GM12878 (cell line): ENCODE results near the gene ID3. TPM values are rescaled to one million over a fixed set of nuclear protein-coding genes. Genes with fewer than 3 reads are reported as not detected.

Experiments
- CBX3 ChIP-seq: fragments of 200-600 bp; sonication (generic); IDR thresholded peaks from 2 replicates; pipeline ENCODE4 v1.6.1; 2016; ENCODE audit warnings: low read depth, borderline replicate concordance
- CBX5 ChIP-seq: sonication (generic); IDR thresholded peaks from 2 replicates; pipeline ENCODE4 v1.6.1; 2016; ENCODE audit warnings: low read depth, moderate library complexity, mild to moderate bottlenecking, inconsistent platforms
- CHD1 ChIP-seq: IDR thresholded peaks from 2 replicates; pipeline ENCODE4 v1.6.1; 2012; ENCODE audit warnings: low read depth, low read length, improper control_type of control experiment
- EED ChIP-seq: sonication (generic); IDR thresholded peaks from 2 replicates; pipeline ENCODE4 v1.6.1; 2016; ENCODE audit warnings: antibody characterized with exemption, low read depth
- ETV6 ChIP-seq, 2 experiments: fragments of 450-650 bp in 1 of 2; IDR thresholded peaks in 1 of 2; conservative IDR thresholded peaks in 1 of 2; 2 replicates each; pipeline ENCODE4 v1.6.1; 2014; ENCODE audit warnings: antibody characterized with exemption in 1 of 2, borderline replicate concordance in 1 of 2, low read depth in 1 of 2, mild to moderate bottlenecking in 1 of 2, moderate library complexity in 1 of 2
- HCFC1 ChIP-seq: fragments of 150-350 bp; IDR thresholded peaks from 2 replicates; pipeline ENCODE4 v1.6.1; 2014; ENCODE audit warnings: low read length
- HDAC2 ChIP-seq: fragments of 200-600 bp; sonication (generic); IDR thresholded peaks from 2 replicates; pipeline ENCODE4 v1.6.1; 2017
- LARP7 ChIP-seq: fragments of 450-650 bp; IDR thresholded peaks from 2 replicates; pipeline ENCODE4 v1.6.1; 2017; ENCODE audit warnings: mild to moderate bottlenecking
- NR2F1 ChIP-seq: fragments of 450-650 bp; conservative IDR thresholded peaks from 2 replicates; pipeline ENCODE4 v1.6.1; 2017; ENCODE audit warnings: mild to moderate bottlenecking
- PML ChIP-seq: IDR thresholded peaks from 2 replicates; pipeline ENCODE4 v1.6.1; 2012; ENCODE audit warnings: low read length, inconsistent platforms
- POLR2AphosphoS2 ChIP-seq: IDR thresholded peaks from 2 replicates; pipeline ENCODE4 v1.6.1; 2011; ENCODE audit warnings: low read depth, mild to moderate bottlenecking, low read length, improper control_type of control experiment, moderate library complexity
- POU2F2 ChIP-seq: IDR thresholded peaks from 3 replicates; pipeline ENCODE4 v1.6.1; 2011; ENCODE audit warnings: low read depth, mild to moderate bottlenecking, low read length, borderline replicate concordance
- RAD21 ChIP-seq: IDR thresholded peaks from 2 replicates; pipeline ENCODE4 v1.6.1; 2011; ENCODE audit warnings: mild to moderate bottlenecking, low read depth, low read length, moderate library complexity; ENCODE audit not compliant: insufficient read depth
- RB1 ChIP-seq: fragments of 450-650 bp; formaldehyde crosslinking; IDR thresholded peaks from 2 replicates; pipeline ENCODE4 v1.6.1; 2017; ENCODE audit warnings: mild to moderate bottlenecking, borderline replicate concordance
- RCOR1 ChIP-seq: conservative IDR thresholded peaks from 2 replicates; pipeline ENCODE4 v1.6.1; 2012; ENCODE audit warnings: low read depth, low read length, improper control_type of control experiment
- SIX5 ChIP-seq: IDR thresholded peaks from 2 replicates; pipeline ENCODE4 v1.6.1; 2011; ENCODE audit warnings: mild to moderate bottlenecking, low read depth, low read length, moderate library complexity; ENCODE audit not compliant: severe bottlenecking
- SMAD1 ChIP-seq: fragments of 450-650 bp; IDR thresholded peaks from 2 replicates; pipeline ENCODE4 v1.6.1; 2018; ENCODE audit warnings: mild to moderate bottlenecking, low read depth; ENCODE audit not compliant: partially characterized antibody
- TAF1 ChIP-seq: IDR thresholded peaks from 2 replicates; pipeline ENCODE4 v1.6.1; 2011; ENCODE audit warnings: mild to moderate bottlenecking, low read depth, low read length, borderline replicate concordance
- ZBTB4 ChIP-seq: fragments of 450-650 bp; formaldehyde crosslinking; IDR thresholded peaks from 2 replicates; pipeline ENCODE4 v1.4.0; 2022; ENCODE audit warnings: mild to moderate bottlenecking, moderate library complexity
- ZZZ3 ChIP-seq: IDR thresholded peaks from 2 replicates; pipeline ENCODE4 v1.6.1; 2011; ENCODE audit warnings: low read depth; ENCODE audit not compliant: control insufficient read depth, insufficient read length
- polyA plus RNA-seq, 11 experiments: library from polyadenylated mRNA; depleted of rRNA in 4 of 11; unstranded in 6 of 11; stranded (reverse) in 5 of 11; fragments of >200 nt; fragmentation: Nextera tagmentation in 4 of 11; fragmentation: Illumina TruSeq in 1 of 11; extraction: Ambion mirVana in 4 of 11; extraction: Trizol in 1 of 11; gene quantifications; 1 replicate in 1 of 11; 2 replicates in 10 of 11; pipeline versions ENCODE4 v1.2.1 to v1.2.3, GENCODE V29; 2011 to 2016; ENCODE audit warnings: inconsistent platforms in 2 of 11, missing spikeins in 2 of 11, low read depth in 1 of 11
- total RNA-seq, 4 experiments: library from RNA; depleted of rRNA in 3 of 4; stranded (reverse); fragments of >200 nt in 3 of 4; fragmentation: Illumina TruSeq in 1 of 4; extraction: Trizol in 1 of 4; gene quantifications; 2 replicates each; pipeline versions ENCODE4 v1.2.1 to v1.2.3, GENCODE V29; 2013 to 2021
- TF ChIP-seq, protein P1 (sequence below): IDR thresholded peaks from 2 replicates; pipeline ENCODE4 v1.6.1; 2011; ENCODE audit warnings: mild to moderate bottlenecking, low read depth, low read length, moderate library complexity; ENCODE audit not compliant: insufficient replicate concordance
- TF ChIP-seq, protein P2 (sequence below): IDR thresholded peaks from 2 replicates; pipeline ENCODE4 v1.6.1; 2011; ENCODE audit warnings: borderline replicate concordance, low read depth, mild to moderate bottlenecking, moderate library complexity, low read length; ENCODE audit not compliant: insufficient read depth, poor library complexity, severe bottlenecking

Gene ID3
- total and polyA plus RNA-seq, 10 of the 15 experiments (the other 5 are each of a cell fraction or from before 2014, with no cell fraction given) = 42.7 to 475 (median 207) TPM

DNA sequence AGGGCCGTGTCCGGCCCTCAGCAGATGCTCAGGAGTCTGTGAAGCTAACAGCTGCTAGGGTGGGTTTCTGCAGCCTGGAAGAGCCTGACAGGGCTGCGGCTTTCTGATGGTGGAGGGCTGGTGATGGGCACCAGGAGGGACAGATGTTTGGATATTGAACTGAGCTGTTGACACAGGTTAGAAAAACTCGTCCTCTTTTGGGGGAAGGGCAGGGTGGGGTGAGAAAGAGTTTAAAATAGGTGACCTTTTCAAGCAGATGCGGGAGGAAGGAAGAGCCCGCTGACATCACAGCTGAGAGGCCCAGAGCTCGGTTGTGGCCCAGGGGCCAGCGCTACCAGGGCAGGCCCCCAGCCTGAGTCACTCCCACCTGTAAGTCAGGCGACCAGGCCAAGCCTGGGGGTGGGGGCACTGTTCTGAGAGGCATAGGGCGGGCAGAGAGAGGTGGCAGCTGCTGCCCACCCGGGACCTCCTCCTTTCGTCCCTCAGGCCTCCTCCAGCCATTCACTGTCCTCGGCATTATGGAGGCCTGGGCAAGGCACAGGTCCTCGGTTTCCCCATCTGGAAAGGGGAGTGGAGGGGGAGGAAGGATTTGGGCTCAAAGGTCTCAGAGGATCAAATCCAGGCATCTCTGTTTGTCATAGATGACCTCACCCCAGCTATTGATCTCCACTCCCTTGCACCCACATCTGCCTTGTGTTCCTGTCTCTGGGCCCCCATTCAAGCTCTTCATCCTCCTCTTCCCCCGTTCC, 32.3 kb upstream of the ID3 start (continued):
- TF ChIP-seq, protein P1, sequence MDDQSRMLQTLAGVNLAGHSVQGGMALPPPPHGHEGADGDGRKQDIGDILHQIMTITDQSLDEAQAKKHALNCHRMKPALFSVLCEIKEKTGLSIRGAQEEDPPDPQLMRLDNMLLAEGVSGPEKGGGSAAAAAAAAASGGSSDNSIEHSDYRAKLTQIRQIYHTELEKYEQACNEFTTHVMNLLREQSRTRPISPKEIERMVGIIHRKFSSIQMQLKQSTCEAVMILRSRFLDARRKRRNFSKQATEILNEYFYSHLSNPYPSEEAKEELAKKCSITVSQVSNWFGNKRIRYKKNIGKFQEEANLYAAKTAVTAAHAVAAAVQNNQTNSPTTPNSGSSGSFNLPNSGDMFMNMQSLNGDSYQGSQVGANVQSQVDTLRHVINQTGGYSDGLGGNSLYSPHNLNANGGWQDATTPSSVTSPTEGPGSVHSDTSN = no peak
- TF ChIP-seq NR2F1 (peak; percentile 95), TAF1 (peak; percentile 21; the same call in 1 of the 2 replicates), CBX3 (no peak), POLR2AphosphoS2 (no peak), SMAD1 (no peak), CHD1 (no peak), CBX5 (no peak), LARP7 (no peak), RB1 (no peak), ZBTB4 (CRISPR knock-in tag) (no peak), RCOR1 (no peak), HCFC1 (no peak), ETV6 (conservative IDR thresholded peaks at IDR 0.05 in 1 of 2, IDR thresholded peaks at IDR 0.05 in 1 of 2; ENCODE audit: borderline replicate concordance in 1 of 2, low read depth in 1 of 2) (no peak), SIX5 (no peak), ZZZ3 (no peak), HDAC2 (no peak), EED (peak; percentile 64; the same call in 1 of the 2 replicates), POU2F2 (no peak), RAD21 (no peak), PML (no peak)
- TF ChIP-seq, protein P2, sequence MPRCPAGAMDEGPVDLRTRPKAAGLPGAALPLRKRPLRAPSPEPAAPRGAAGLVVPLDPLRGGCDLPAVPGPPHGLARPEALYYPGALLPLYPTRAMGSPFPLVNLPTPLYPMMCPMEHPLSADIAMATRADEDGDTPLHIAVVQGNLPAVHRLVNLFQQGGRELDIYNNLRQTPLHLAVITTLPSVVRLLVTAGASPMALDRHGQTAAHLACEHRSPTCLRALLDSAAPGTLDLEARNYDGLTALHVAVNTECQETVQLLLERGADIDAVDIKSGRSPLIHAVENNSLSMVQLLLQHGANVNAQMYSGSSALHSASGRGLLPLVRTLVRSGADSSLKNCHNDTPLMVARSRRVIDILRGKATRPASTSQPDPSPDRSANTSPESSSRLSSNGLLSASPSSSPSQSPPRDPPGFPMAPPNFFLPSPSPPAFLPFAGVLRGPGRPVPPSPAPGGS = peak; percentile 60
